Measurements from ENCODE around the gene MISP.

The MISP gene

DNA sequence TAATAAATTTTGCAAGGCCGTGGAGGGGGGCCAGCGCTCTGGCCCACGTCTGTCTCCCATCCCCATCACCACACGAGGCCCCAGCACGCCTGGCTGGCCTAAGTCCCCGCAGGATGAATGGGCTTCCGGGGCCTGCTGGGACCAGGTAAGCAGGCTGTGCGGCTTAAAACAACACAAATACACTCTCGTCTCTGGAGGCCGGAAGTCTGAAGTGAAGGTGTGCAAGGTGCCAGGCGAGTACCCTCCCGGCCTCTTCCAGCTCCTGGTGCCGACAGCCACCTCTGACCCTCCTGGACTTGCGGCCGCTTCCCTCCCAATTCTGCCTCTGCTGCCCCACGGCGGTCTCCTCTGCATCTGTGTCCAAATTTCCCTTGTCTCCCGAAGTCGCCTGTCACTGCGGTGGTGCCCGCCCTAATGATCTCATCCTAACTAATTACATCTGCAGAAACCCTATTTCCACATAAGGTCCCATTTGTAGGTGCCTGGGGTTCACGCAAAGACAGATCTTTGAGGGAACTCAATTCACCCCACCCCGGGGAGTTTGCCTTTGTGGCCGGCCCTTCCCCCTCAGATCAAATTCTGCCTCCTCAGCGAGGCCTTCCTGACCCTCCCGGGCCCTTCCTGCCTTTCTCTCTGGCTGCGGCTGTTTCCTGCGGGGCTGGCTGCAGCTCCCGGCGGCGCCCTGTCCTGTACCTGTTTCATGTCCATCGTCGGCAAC, 38.2 kb downstream of the MISP start:
- DNase-seq (ENCODE audit: low read depth, low spot score), result no peak
- Histone ChIP-seq H3K9ac (ENCODE audit: insufficient read length, low read depth) (peak overlapping the region; percentile 72), H3K4me1 (ENCODE audit: insufficient read depth, insufficient read length) (peaks cover 17% of the 10 kb centered on the region), H3K36me3 (ENCODE audit: insufficient read depth, insufficient read length, low read length) (peaks cover 23% of the 10 kb centered on the region), H3K27me3 (ENCODE audit: insufficient read depth, insufficient read length) (no peaks in the 10 kb centered on the region), H3K4me3 (ENCODE audit: insufficient read length, low read depth) (no peak overlapping the region), H3K9me3 (ENCODE audit: insufficient read depth, low read length) (no peaks in the 10 kb centered on the region)
- no peak for TF ChIP-seq YY1 (IDR thresholded peaks at IDR 0.05; ENCODE audit: insufficient read depth, insufficient read length)
- TF ChIP-seq ZNF274 (IDR thresholded peaks at IDR 0.05; ENCODE audit: low read depth, low read length), result no peak
- TF ChIP-seq SUZ12 (IDR thresholded peaks at IDR 0.05; ENCODE audit: extremely low read depth, insufficient read depth, insufficient read length), result no peak

DNA sequence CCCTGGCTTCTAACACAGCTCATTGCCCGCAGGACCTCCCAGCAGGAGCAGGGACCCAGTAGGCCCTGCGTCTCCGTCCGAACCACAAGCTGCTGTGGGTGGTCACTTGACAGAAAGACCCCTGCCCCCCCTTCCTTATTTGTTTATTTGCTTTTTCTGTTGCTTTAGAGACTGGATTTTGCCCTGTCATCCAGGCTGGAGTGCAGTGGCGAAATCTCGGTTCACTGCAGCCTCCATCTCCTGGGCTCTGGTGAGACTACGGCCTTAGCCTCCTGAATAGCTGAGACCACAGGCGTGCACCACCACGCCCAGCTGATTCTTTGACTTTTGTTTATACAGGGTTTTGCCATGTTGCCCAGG, 38.8 kb downstream of the MISP start:
- no peak overlapping the region for H3K4me3 ChIP-seq (ENCODE audit: insufficient read length, low read depth)
- no peak for DNase-seq (ENCODE audit: low read depth, low spot score)
- H3K4me1 ChIP-seq (ENCODE audit: insufficient read depth, insufficient read length), result peaks cover 15% of the 10 kb centered on the region
- no peaks in the 10 kb centered on the region for H3K9me3 ChIP-seq (ENCODE audit: insufficient read depth, low read length)
- peak overlapping the region; percentile 69 for H3K9ac ChIP-seq (ENCODE audit: insufficient read length, low read depth)
- no peaks in the 10 kb centered on the region for H3K27me3 ChIP-seq (ENCODE audit: insufficient read depth, insufficient read length)
- peaks cover 18% of the 10 kb centered on the region for H3K36me3 ChIP-seq (ENCODE audit: insufficient read depth, insufficient read length, low read length)
- TF ChIP-seq SUZ12 (IDR thresholded peaks at IDR 0.05; ENCODE audit: extremely low read depth, insufficient read depth, insufficient read length) (no peak), YY1 (IDR thresholded peaks at IDR 0.05; ENCODE audit: insufficient read depth, insufficient read length) (no peak), ZNF274 (IDR thresholded peaks at IDR 0.05; ENCODE audit: low read depth, low read length) (no peak)

DNA sequence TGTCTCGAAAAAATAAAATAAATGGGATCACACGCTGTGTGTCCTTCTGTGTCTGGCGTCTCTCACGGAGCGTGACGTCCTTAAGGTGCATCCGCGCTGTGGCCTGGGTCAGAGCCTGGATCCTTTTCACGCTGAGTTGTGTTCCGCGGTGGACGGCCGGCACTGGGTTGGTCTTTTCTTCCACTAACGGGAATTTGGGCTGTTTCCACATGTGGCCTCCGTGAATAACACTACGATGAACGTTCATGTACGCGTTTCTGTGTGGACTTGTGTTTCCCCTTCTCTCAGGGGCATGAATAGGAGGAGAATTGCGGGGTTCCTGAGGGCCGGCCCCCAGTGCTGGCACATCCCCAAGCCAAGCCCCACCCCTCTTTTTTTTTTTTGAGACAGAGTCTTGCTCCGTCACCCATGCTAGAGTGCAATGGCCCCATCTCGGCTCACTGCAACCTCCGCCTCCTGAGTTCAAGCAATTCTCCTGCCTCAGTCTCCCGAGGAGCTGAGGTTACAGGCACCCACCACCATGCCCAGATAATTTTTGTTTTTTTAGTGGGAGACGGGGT, 40.2 kb downstream of the MISP start:
- no peaks in the 10 kb centered on the region for H3K27me3 ChIP-seq (ENCODE audit: insufficient read depth, insufficient read length)
- peak overlapping the region; percentile 47 for H3K9ac ChIP-seq (ENCODE audit: insufficient read length, low read depth)
- peaks cover 19% of the 10 kb centered on the region for H3K4me1 ChIP-seq (ENCODE audit: insufficient read depth, insufficient read length)
- H3K4me3 ChIP-seq (ENCODE audit: insufficient read length, low read depth), result no peak overlapping the region
- TF ChIP-seq SUZ12 (IDR thresholded peaks at IDR 0.05; ENCODE audit: extremely low read depth, insufficient read depth, insufficient read length) (no peak), YY1 (IDR thresholded peaks at IDR 0.05; ENCODE audit: insufficient read depth, insufficient read length) (no peak), ZNF274 (IDR thresholded peaks at IDR 0.05; ENCODE audit: low read depth, low read length) (no peak)
- H3K36me3 ChIP-seq (ENCODE audit: insufficient read depth, insufficient read length, low read length), result peaks cover 12% of the 10 kb centered on the region
- no peak for DNase-seq (ENCODE audit: low read depth, low spot score)
- no peaks in the 10 kb centered on the region for H3K9me3 ChIP-seq (ENCODE audit: insufficient read depth, low read length)

DNA sequence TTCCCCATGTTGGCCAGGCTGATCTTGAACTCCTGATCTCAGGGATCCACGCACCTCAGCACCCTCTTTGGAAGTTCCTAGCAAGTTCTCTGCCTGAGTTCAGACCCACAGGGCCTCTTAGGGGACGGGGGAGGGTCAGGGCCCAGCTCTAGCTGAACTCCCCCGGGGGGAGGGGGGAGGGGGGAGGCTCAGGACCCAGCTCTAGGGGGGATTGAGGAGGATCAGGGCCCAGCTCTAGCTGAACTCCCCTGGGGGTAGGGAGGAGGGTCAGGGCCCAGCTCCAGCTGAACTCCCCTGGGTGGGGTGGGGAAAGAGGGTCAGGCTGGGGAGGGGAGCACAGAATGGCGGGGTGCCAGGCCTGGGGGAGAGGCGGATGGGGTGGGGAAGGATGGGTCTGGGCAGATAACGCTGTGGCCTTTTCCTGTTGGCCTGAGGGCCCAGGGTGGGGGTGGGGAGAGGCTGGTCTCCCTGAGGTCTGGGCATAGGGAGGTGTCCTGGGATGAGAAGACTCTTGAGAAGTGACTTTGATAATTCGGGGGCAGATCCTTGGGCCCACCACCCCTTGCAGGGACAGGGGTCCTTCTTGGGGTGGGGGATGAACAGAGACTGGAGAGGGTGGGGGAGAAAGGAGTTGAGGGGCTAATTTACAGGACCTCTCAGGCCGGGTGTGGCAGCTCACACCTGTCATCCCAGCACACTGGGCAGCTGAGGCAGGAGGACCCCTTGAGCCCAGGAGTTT, 40.8 kb downstream of the MISP start:
- Histone ChIP-seq H3K4me1 (ENCODE audit: insufficient read depth, insufficient read length) (peaks cover 19% of the 10 kb centered on the region), H3K27me3 (ENCODE audit: insufficient read depth, insufficient read length) (no peaks in the 10 kb centered on the region), H3K9ac (ENCODE audit: insufficient read length, low read depth) (peak overlapping the region; percentile 47), H3K36me3 (ENCODE audit: insufficient read depth, insufficient read length, low read length) (peaks cover 12% of the 10 kb centered on the region), H3K4me3 (ENCODE audit: insufficient read length, low read depth) (no peak overlapping the region), H3K9me3 (ENCODE audit: insufficient read depth, low read length) (no peaks in the 10 kb centered on the region)
- no peak for TF ChIP-seq ZNF274 (IDR thresholded peaks at IDR 0.05; ENCODE audit: low read depth, low read length)
- no peak for TF ChIP-seq SUZ12 (IDR thresholded peaks at IDR 0.05; ENCODE audit: extremely low read depth, insufficient read depth, insufficient read length)
- no peak for TF ChIP-seq YY1 (IDR thresholded peaks at IDR 0.05; ENCODE audit: insufficient read depth, insufficient read length)
- DNase-seq (ENCODE audit: low read depth, low spot score), result no peak

DNA sequence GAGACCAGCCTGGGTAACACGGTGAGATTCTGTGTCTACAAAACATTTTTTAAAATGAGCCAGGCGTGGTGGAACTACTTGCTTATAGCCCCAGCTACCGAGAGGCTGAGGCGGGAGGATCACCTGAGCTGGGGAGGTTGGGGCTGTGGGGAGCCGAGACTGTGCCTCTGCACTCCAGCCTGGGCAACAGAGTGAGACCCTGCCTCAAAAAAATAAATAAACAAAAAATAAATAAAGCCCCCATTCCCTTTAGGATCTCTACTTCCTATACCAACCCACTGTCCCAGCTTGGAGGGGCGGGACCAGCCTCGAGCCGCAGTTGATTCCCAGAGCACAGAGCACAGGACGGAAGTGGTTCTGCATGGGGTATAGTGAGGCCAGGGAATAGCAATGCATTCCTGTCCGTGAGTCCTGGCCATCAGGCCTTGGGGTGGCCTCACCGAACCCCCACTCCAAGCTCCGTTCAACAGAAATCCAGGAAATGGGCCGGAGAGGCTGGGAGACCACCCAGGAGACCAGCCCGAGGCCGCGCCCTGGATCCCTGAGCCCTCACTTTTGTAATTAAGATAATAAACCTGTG, 41.5 kb downstream of the MISP start:
- Histone ChIP-seq H3K4me1 (ENCODE audit: insufficient read depth, insufficient read length) (peaks cover 19% of the 10 kb centered on the region), H3K36me3 (ENCODE audit: insufficient read depth, insufficient read length, low read length) (peaks cover 8% of the 10 kb centered on the region), H3K9ac (ENCODE audit: insufficient read length, low read depth) (peak overlapping the region; percentile 29), H3K9me3 (ENCODE audit: insufficient read depth, low read length) (no peaks in the 10 kb centered on the region), H3K4me3 (ENCODE audit: insufficient read length, low read depth) (no peak overlapping the region), H3K27me3 (ENCODE audit: insufficient read depth, insufficient read length) (no peaks in the 10 kb centered on the region)
- no peak for TF ChIP-seq YY1 (IDR thresholded peaks at IDR 0.05; ENCODE audit: insufficient read depth, insufficient read length)
- TF ChIP-seq SUZ12 (IDR thresholded peaks at IDR 0.05; ENCODE audit: extremely low read depth, insufficient read depth, insufficient read length), result no peak
- no peak for TF ChIP-seq ZNF274 (IDR thresholded peaks at IDR 0.05; ENCODE audit: low read depth, low read length)
- DNase-seq (ENCODE audit: low read depth, low spot score), result no peak

DNA sequence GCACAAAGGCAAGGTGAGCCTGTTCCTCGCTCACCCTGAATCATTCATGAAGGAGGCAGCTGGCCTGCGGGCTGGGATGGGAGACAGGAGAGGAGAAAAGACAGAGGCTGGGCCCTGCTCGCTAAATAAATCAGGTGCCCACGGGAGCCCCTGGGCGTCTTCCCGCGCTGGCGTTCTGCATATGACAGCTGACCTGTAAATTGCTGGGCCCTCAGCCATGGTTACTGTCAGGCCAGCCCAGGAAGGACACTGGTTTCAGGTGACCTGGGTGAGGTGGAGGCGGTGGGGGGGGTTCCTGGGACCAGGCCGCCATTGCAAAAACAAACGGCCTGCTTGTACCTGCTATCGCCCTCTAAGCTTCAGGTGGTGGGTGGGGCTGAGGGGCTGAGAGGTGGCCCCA, 42.9 kb downstream of the MISP start:
- no peak for TF ChIP-seq YY1 (IDR thresholded peaks at IDR 0.05; ENCODE audit: insufficient read depth, insufficient read length)
- no peak for TF ChIP-seq ZNF274 (IDR thresholded peaks at IDR 0.05; ENCODE audit: low read depth, low read length)
- no peak for TF ChIP-seq SUZ12 (IDR thresholded peaks at IDR 0.05; ENCODE audit: extremely low read depth, insufficient read depth, insufficient read length)
- H3K9me3 ChIP-seq (ENCODE audit: insufficient read depth, low read length), result no peaks in the 10 kb centered on the region
- no peak overlapping the region for H3K4me3 ChIP-seq (ENCODE audit: insufficient read length, low read depth)
- no peak for DNase-seq (ENCODE audit: low read depth, low spot score)
- peaks cover 16% of the 10 kb centered on the region for H3K4me1 ChIP-seq (ENCODE audit: insufficient read depth, insufficient read length)
- H3K27me3 ChIP-seq (ENCODE audit: insufficient read depth, insufficient read length), result no peaks in the 10 kb centered on the region
- peaks cover 7% of the 10 kb centered on the region for H3K36me3 ChIP-seq (ENCODE audit: insufficient read depth, insufficient read length, low read length)
- H3K9ac ChIP-seq (ENCODE audit: insufficient read length, low read depth), result no peak overlapping the region
